B cell (primary cell): Measurements from ENCODE around the gene TMEM168. TPM values are rescaled to one million over a fixed set of nuclear protein-coding genes. Genes with fewer than 3 reads are reported as not detected.

Experiments used
- ATAC-seq: fragments of 200-7000 bp; cut with Tn5 transposase; one replicate; pipeline ENCODE4 v1.10.0; 2021; ENCODE audit warnings: low read depth, mild to moderate bottlenecking, moderate number of reproducible peaks, moderate library complexity
- CTCF ChIA-PET: fragments of 350-600 bp; sonication (Branson Sonifier 250); formaldehyde crosslinking; loops from one replicate; lab custom pipeline; 2021; ENCODE audit warnings: antibody characterized with exemption, inconsistent platforms; lab: Charles Lee
- POLR2A ChIA-PET: fragments of 350-600 bp; sonication (Branson Sonifier 250); formaldehyde crosslinking; loops from one replicate; lab custom pipeline; 2021; ENCODE audit warnings: antibody characterized with exemption; lab: Charles Lee
- DNase-seq: peaks from one replicate; pipeline ENCODE4 v3.0.0; 2013
- H2AFZ ChIP-seq: 2 replicates; pipeline ENCODE4 v1.6.1; 2012; ENCODE audit warnings: mild to moderate bottlenecking, low read depth, low read length; ENCODE audit not compliant: insufficient read depth, poor library complexity, severe bottlenecking
- H3K27ac ChIP-seq, 2 donors: 1 replicate in 1 of 2; 2 replicates in 1 of 2; pipeline ENCODE4 v1.5.1; 2012 to 2013; ENCODE audit warnings: low read length in 2 of 2, mild to moderate bottlenecking in 2 of 2, moderate library complexity in 1 of 2
- H3K27me3 ChIP-seq, 4 experiments: fragments of 200-600 bp in 1 of 4; sonication (generic) in 1 of 4; replicated peaks in 1 of 4; 1 replicate in 2 of 4; 2 replicates in 2 of 4; pipeline versions ENCODE4 v1.6.1 to v1.7.0; 2013 to 2016; ENCODE audit warnings: low read length in 3 of 4, mild to moderate bottlenecking in 2 of 4, mixed read lengths in 1 of 4, moderate library complexity in 1 of 4; ENCODE audit not compliant: insufficient read depth in 4 of 4, control insufficient read depth in 3 of 4; ENCODE audit errors: control extremely low read depth in 1 of 4
- H3K36me3 ChIP-seq, 2 experiments: replicated peaks in 1 of 2; 1 replicate in 1 of 2; 2 replicates in 1 of 2; pipeline versions ENCODE4 v1.6.1 to v1.7.1; 2013; ENCODE audit warnings: low read length in 1 of 2; ENCODE audit not compliant: insufficient read depth in 2 of 2, control insufficient read depth in 1 of 2; ENCODE audit errors: control extremely low read depth in 1 of 2, extremely low read depth in 1 of 2
- H3K4me1 ChIP-seq, 2 donors: fragments of 200-600 bp in 1 of 2; sonication (generic) in 1 of 2; 1 replicate in 1 of 2; 2 replicates in 1 of 2; pipeline versions ENCODE4 v1.5.1 to v1.6.1; 2013 to 2017; ENCODE audit warnings: low read length in 2 of 2; ENCODE audit not compliant: control insufficient read depth in 2 of 2, insufficient read depth in 2 of 2
- H3K4me2 ChIP-seq: replicated peaks from 2 replicates; pipeline ENCODE3; 2012; ENCODE audit warnings: mild to moderate bottlenecking, low read depth, low read length; ENCODE audit not compliant: poor library complexity, severe bottlenecking
- H3K4me3 ChIP-seq, 5 experiments: fragments of 200-600 bp in 1 of 5; sonication (generic) in 1 of 5; 1 replicate in 3 of 5; 2 replicates in 2 of 5; pipeline versions ENCODE4 v1.5.1 to v1.7.0; 2011 to 2016; ENCODE audit warnings: low read length in 4 of 5, mild to moderate bottlenecking in 4 of 5, low read depth in 2 of 5, control low read depth in 1 of 5, moderate library complexity in 1 of 5; ENCODE audit not compliant: insufficient read depth in 1 of 5; ENCODE audit errors: control extremely low read depth in 1 of 5, extremely low read depth in 1 of 5
- H3K79me2 ChIP-seq: fragments of 200-600 bp; sonication (generic); one replicate; pipeline ENCODE4 v1.6.0; 2016; ENCODE audit warnings: low read length; ENCODE audit not compliant: control insufficient read depth, insufficient read depth
- H3K9ac ChIP-seq: fragments of 200-600 bp; sonication (generic); 2 replicates; pipeline ENCODE4 v1.6.1; 2017; ENCODE audit warnings: mild to moderate bottlenecking, low read length, moderate library complexity
- H3K9me3 ChIP-seq, 3 donors: one replicate each; pipeline versions ENCODE4 v1.6.1 to v1.7.1; 2013; ENCODE audit warnings: low read length in 2 of 3; ENCODE audit not compliant: control insufficient read depth in 2 of 3, insufficient read depth in 1 of 3; ENCODE audit errors: control extremely low read depth in 1 of 3
- H4K20me1 ChIP-seq: 2 replicates; pipeline ENCODE4 v1.6.0; 2012; ENCODE audit warnings: mild to moderate bottlenecking, low read length; ENCODE audit not compliant: insufficient read depth, control insufficient read depth, poor library complexity, severe bottlenecking
- H3K27ac Mint-ChIP-seq: one replicate; pipeline ENCODE4 v1.8.0; 2021; ENCODE audit warnings: mixed read lengths
- H3K27me3 Mint-ChIP-seq: one replicate; pipeline ENCODE4 v1.8.0; 2021; ENCODE audit warnings: mixed read lengths
- H3K4me1 Mint-ChIP-seq: one replicate; pipeline ENCODE4 v1.8.0; 2021; ENCODE audit warnings: mixed read lengths
- H3K4me3 Mint-ChIP-seq: one replicate; pipeline ENCODE4 v1.8.0; 2021; ENCODE audit warnings: mixed read lengths
- H3K9me3 Mint-ChIP-seq: one replicate; pipeline ENCODE4 v1.8.0; 2022; ENCODE audit warnings: mixed read lengths; ENCODE audit not compliant: insufficient read depth
- EZH2 ChIP-seq: IDR thresholded peaks from 2 replicates; pipeline ENCODE4 v1.6.1; 2012; ENCODE audit warnings: borderline replicate concordance, low read depth, mild to moderate bottlenecking, moderate library complexity, low read length; ENCODE audit not compliant: insufficient read depth, poor library complexity, severe bottlenecking
- WGBS: methylation state at CpG from one replicate; pipeline ENCODE4 v1.1.5; 2013; ENCODE audit warnings: missing lambda C conversion rate; ENCODE audit not compliant: insufficient coverage; 5-methylcytosine and 5-hydroxymethylcytosine counted together
- intact Hi-C: fragments of 100-400 bp; cut with micrococcal nuclease; formaldehyde crosslinking; loops from one replicate; pipeline ENCODE4 v1.10.0; 2022
- polyA plus RNA-seq: library from polyadenylated mRNA; depleted of rRNA; stranded (reverse); fragments of >200 nt; gene quantifications from 2 replicates; pipeline ENCODE4 v1.2.3, GENCODE V29; 2012
- total RNA-seq, 2 donors: library from RNA; stranded (reverse); fragments of 120-200 nt in 1 of 2; gene quantifications; 1 replicate in 1 of 2; 2 replicates in 1 of 2; pipeline versions ENCODE4 v1.2.3 to v1.2.4, GENCODE V29; 2013 to 2022
- TF ChIP-seq, protein P1 (sequence below): fragments of 200-600 bp; IDR thresholded peaks from one replicate; pipeline ENCODE4 v1.8.0; 2022; ENCODE audit warnings: antibody characterized with exemption, mild to moderate bottlenecking

The TMEM168 gene
- total and polyA plus RNA-seq, 2 donors (not counting 1 experiment from before 2014, with no cell fraction given) = 12.7 to 31.8 TPM

DNA sequence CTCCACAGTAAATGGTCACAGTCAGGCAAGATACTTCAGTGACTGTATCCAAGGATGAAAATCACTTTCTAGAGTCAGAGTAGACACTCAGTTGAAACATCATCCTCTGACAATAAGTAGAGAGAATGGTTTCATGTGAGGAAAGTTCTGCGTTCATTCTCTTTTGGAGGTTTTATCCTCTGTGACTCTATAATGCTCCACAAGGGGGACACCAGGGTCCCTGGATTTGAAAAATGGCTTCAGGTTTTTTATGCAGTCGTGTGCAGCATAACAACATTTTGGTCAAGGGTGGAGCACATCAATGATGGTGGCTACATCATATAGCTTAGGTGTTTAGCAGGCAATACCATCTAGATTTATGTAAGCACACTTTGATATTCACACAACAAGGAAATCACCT is 40.4 kb downstream of the TMEM168 start:
- Histone ChIP-seq H3K27ac (no peak overlapping the region), H2AFZ (no peak overlapping the region), H3K9ac (no peak overlapping the region), H3K79me2 (no peaks in the 10 kb centered on the region), H3K4me1 (no peaks in the 10 kb centered on the region), H3K9me3 (no peaks in the 10 kb centered on the region), H3K36me3 (no peaks in the 10 kb centered on the region), H4K20me1 (no peaks in the 10 kb centered on the region), H3K4me2 (no peak overlapping the region), H3K4me3 (no peak overlapping the region), H3K27me3 (no peaks in the 10 kb centered on the region)
- TF ChIP-seq, protein P1, sequence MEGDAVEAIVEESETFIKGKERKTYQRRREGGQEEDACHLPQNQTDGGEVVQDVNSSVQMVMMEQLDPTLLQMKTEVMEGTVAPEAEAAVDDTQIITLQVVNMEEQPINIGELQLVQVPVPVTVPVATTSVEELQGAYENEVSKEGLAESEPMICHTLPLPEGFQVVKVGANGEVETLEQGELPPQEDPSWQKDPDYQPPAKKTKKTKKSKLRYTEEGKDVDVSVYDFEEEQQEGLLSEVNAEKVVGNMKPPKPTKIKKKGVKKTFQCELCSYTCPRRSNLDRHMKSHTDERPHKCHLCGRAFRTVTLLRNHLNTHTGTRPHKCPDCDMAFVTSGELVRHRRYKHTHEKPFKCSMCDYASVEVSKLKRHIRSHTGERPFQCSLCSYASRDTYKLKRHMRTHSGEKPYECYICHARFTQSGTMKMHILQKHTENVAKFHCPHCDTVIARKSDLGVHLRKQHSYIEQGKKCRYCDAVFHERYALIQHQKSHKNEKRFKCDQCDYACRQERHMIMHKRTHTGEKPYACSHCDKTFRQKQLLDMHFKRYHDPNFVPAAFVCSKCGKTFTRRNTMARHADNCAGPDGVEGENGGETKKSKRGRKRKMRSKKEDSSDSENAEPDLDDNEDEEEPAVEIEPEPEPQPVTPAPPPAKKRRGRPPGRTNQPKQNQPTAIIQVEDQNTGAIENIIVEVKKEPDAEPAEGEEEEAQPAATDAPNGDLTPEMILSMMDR = no peak
- TF ChIP-seq EZH2 = no peak
- H3K9me3 Mint-ChIP-seq = no peaks in the 10 kb centered on the region
- ChIA-PET CTCF (no interaction called here), POLR2A (no interaction called here)
- peaks cover 6% of the 10 kb centered on the region for H3K27me3 Mint-ChIP-seq
- no peaks in the 10 kb centered on the region for H3K4me1 Mint-ChIP-seq
- H3K27ac Mint-ChIP-seq = no peak overlapping the region
- WGBS = no CpG with 5 or more reads among the region's 2 CpGs
- no peak overlapping the region for H3K4me3 Mint-ChIP-seq
- no peak for ATAC-seq
- intact Hi-C loops = no loop called here
- no peak for DNase-seq

DNA sequence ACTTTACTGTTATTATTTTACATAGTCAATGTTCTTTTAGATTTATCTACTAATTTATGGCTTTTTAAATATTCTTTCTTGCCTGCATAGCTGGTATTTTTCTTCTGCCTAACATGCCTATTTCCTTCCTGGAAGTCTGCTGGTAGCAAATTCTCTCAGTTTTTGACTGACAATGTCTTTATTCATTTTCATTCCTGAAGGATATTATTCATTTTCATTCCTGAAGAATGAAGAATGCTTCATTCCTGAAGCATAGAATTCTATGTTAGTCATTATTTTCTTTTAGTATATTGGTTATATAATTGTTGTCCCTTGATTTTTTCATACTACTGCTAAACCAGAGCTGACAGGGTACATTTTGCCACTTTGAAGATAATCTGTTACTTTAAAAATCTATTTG is 41.8 kb downstream of the TMEM168 start:
- H3K27ac ChIP-seq = no peak overlapping the region
- DNase-seq (no peak), ATAC-seq (no peak)
- Mint-ChIP-seq H3K9me3 (no peaks in the 10 kb centered on the region), H3K27ac (no peak overlapping the region), H3K4me3 (no peak overlapping the region), H3K27me3 (peaks cover 11% of the 10 kb centered on the region), H3K4me1 (no peaks in the 10 kb centered on the region)
- ChIA-PET CTCF (no interaction called here), POLR2A (no interaction called here)
- no peak overlapping the region for H3K9ac ChIP-seq
- no peaks in the 10 kb centered on the region for H3K9me3 ChIP-seq
- H3K4me3 ChIP-seq = no peak overlapping the region
- no peaks in the 10 kb centered on the region for H3K4me1 ChIP-seq
- TF ChIP-seq, protein P1 = no peak
- TF ChIP-seq EZH2 = no peak
- H3K4me2 ChIP-seq = no peak overlapping the region
- H3K27me3 ChIP-seq = no peaks in the 10 kb centered on the region
- no peaks in the 10 kb centered on the region for H4K20me1 ChIP-seq
- intact Hi-C loops = no loop called here
- H3K79me2 ChIP-seq = no peaks in the 10 kb centered on the region
- H3K36me3 ChIP-seq = no peaks in the 10 kb centered on the region
- H2AFZ ChIP-seq = no peak overlapping the region
